PC-9 (cell line): ENCODE measurements around the gene CD3G. TPM values are rescaled to one million over a fixed set of nuclear protein-coding genes. Genes with fewer than 3 reads are reported as not detected.
"Not testable (repeated sequence)": the region's sequence is repeated elsewhere in the genome, so short reads cannot be mapped to it uniquely, and the experiment has no call there.

Experiments used
- BruUV-seq: library from RNA; stranded (reverse); fragments of 400-500 nt; replicated peaks from 2 replicates; lab custom pipeline; 2021; lab: Mats Ljungman, UMichigan
- CTCF ChIA-PET: fragments of 300-600 bp; sonication (Branson Sonifier 250); formaldehyde crosslinking; loops from one replicate; lab custom pipeline; 2022; ENCODE audit warnings: antibody characterized with exemption; lab: Charles Lee
- POLR2A ChIA-PET: fragments of 300-600 bp; sonication (Branson Sonifier 250); formaldehyde crosslinking; loops from one replicate; lab custom pipeline; 2022; ENCODE audit warnings: antibody characterized with exemption; ENCODE audit not compliant: unreplicated experiment; lab: Charles Lee
- DNase-seq, 2 experiments: peaks; one replicate each; pipeline versions ENCODE4 v3.0.0 to v3.0.0-alpha.2; 2015 to 2022; ENCODE audit warnings: mixed read lengths in 1 of 2
- H2AFZ ChIP-seq: fragments of 200-600 bp; sonication (generic); 2 replicates; pipeline ENCODE4 v1.8.1; 2017; ENCODE audit warnings: antibody characterized with exemption
- H3F3A ChIP-seq: fragments of 200-600 bp; sonication (generic); 2 replicates; pipeline ENCODE4 v1.8.1; 2017; ENCODE audit warnings: antibody characterized with exemption, mild to moderate bottlenecking, low read depth; ENCODE audit not compliant: insufficient read depth
- H3K27ac ChIP-seq: fragments of 200-600 bp; sonication (generic); 2 replicates; pipeline ENCODE4 v1.6.1; 2016; ENCODE audit warnings: mixed run types
- H3K27me3 ChIP-seq: fragments of 200-600 bp; sonication (generic); 2 replicates; pipeline ENCODE4 v1.6.1; 2016; ENCODE audit warnings: low read depth, mixed run types; ENCODE audit not compliant: insufficient read depth
- H3K36me3 ChIP-seq: fragments of 200-600 bp; sonication (generic); 2 replicates; pipeline ENCODE4 v1.6.1; 2016; ENCODE audit warnings: low read depth, mixed run types
- H3K4me1 ChIP-seq: fragments of 200-600 bp; sonication (generic); replicated peaks from 2 replicates; pipeline ENCODE4 v1.6.1; 2016; ENCODE audit warnings: mixed run types; ENCODE audit not compliant: insufficient read depth
- H3K4me2 ChIP-seq: fragments of 200-600 bp; sonication (generic); 2 replicates; pipeline ENCODE4 v1.6.1; 2017; ENCODE audit warnings: mixed run types
- H3K4me3 ChIP-seq: fragments of 200-600 bp; sonication (generic); 2 replicates; pipeline ENCODE4 v1.6.1; 2016; ENCODE audit warnings: mixed run types
- H3K79me2 ChIP-seq: fragments of 200-600 bp; sonication (generic); 2 replicates; pipeline ENCODE4 v1.6.1; 2017; ENCODE audit warnings: low read depth, mixed run types
- H3K9me2 ChIP-seq: fragments of 200-600 bp; sonication (generic); 2 replicates; pipeline ENCODE4 v1.8.1; 2017; ENCODE audit warnings: mild to moderate bottlenecking; ENCODE audit not compliant: insufficient read depth
- H3K9me3 ChIP-seq: fragments of 200-600 bp; sonication (generic); 2 replicates; pipeline ENCODE4 v1.8.1; 2016; ENCODE audit warnings: low read depth; ENCODE audit not compliant: insufficient read depth
- H4K20me1 ChIP-seq: fragments of 200-600 bp; sonication (generic); 2 replicates; pipeline ENCODE4 v1.8.1; 2017; ENCODE audit not compliant: insufficient read depth
- CTCF ChIP-seq: fragments of 200-600 bp; sonication (generic); conservative IDR thresholded peaks from 2 replicates; pipeline ENCODE4 v1.6.1; 2017; ENCODE audit warnings: mixed run types, antibody characterized with exemption, mild to moderate bottlenecking, moderate library complexity
- EZH2 ChIP-seq: fragments of 200-600 bp; sonication (generic); IDR thresholded peaks from 2 replicates; pipeline ENCODE4 v1.8.0; 2017; ENCODE audit warnings: antibody characterized with exemption, low read depth
- intact Hi-C: fragments of 100-400 bp; cut with micrococcal nuclease; formaldehyde crosslinking; loops from one replicate; pipeline ENCODE4 v1.10.0; 2022; ENCODE audit not compliant: unreplicated experiment
- total RNA-seq: library from RNA; stranded (reverse); gene quantifications from 2 replicates; pipeline ENCODE4 v1.2.3, GENCODE V29; 2021

Gene CD3G
- total RNA-seq, 1 experiment from 2014 or later: not detected

GRCh38 chr11:118401151-118401879, 57.2 kb downstream of the CD3G start, which contains the start of gene ATP5MG:
TSS of gene ATP5MG (plus strand) at chr11:118401606. CDS start at chr11:118401666, 60 bp downstream.
- Histone ChIP-seq H2AFZ (peak within 1 kb of the TSS; percentile 79), H3F3A (peaks cover 23% of the 10 kb centered on the region), H3K9me3 (no peaks in the 10 kb centered on the region), H3K36me3 (0 out of 2 replicates have a peak, but pooled peaks cover 3% of the 10 kb centered on the region), H3K27ac (peak within 1 kb of the TSS; percentile 45), H4K20me1 (peaks cover 33% of the 10 kb centered on the region), H3K4me3 (peak within 1 kb of the TSS; percentile 83), H3K4me2 (peak within 1 kb of the TSS; percentile 71), H3K4me1 (peaks cover 21% of the 10 kb centered on the region), H3K79me2 (peaks cover 49% of the 10 kb centered on the region), H3K27me3 (no peaks in the 10 kb centered on the region), H3K9me2 (no peaks in the 10 kb centered on the region)
- TF ChIP-seq EZH2 (no peak), CTCF (no peak)
- no TSS peak for BruUV-seq
- peak; percentile 81 to 82 for DNase-seq
- CTCF ChIA-PET: no interaction called here
- intact Hi-C loops: loop anchor here (1.0 to 5.0 kb wide), 3 partner anchors 14 to 86 kb away; partner anchors contain the start of gene KMT2A
- POLR2A ChIA-PET: interaction anchor here (1.0 kb wide), 1 partner anchor 24 kb away, joined by 8 read pairs; no protein-coding TSS in a partner anchor

GRCh38 chr11:118401880-118402590, 57.9 kb downstream of the CD3G start:
- no peaks in the 10 kb centered on the region for H3K9me3 ChIP-seq
- H3K79me2 ChIP-seq: peaks cover 55% of the 10 kb centered on the region
- H3K36me3 ChIP-seq: peaks cover 8% of the 10 kb centered on the region; the same call in 1 of the 2 replicates
- TF ChIP-seq CTCF: no peak
- no peak for TF ChIP-seq EZH2
- no TSS peak for BruUV-seq
- ChIA-PET POLR2A (interaction anchor here (1.0 kb wide), 1 partner anchor 23 kb away, joined by 8 read pairs; no protein-coding TSS in a partner anchor), CTCF (no interaction called here)
- H4K20me1 ChIP-seq: peaks cover 40% of the 10 kb centered on the region
- H3F3A ChIP-seq: peaks cover 25% of the 10 kb centered on the region
- H2AFZ ChIP-seq: peak overlapping the region; percentile 79
- peak overlapping the region; percentile 45 for H3K27ac ChIP-seq
- peak overlapping the region; percentile 71 for H3K4me2 ChIP-seq
- peak overlapping the region; percentile 83 for H3K4me3 ChIP-seq
- H3K4me1 ChIP-seq: peaks cover 21% of the 10 kb centered on the region
- H3K27me3 ChIP-seq: no peaks in the 10 kb centered on the region
- H3K9me2 ChIP-seq: no peaks in the 10 kb centered on the region
- peak in 1 of 2 experiments; percentile 88 for DNase-seq
- intact Hi-C loops: loop anchor here (1.0 to 5.0 kb wide), 3 partner anchors 13 to 85 kb away; partner anchors contain the start of gene KMT2A

- H2AFZ ChIP-seq, DNase-seq, H3K9me2 ChIP-seq, H3K27me3 ChIP-seq, CTCF ChIA-PET, H3K9me3 ChIP-seq: not testable (repeated sequence)
- peaks cover 23% of the 10 kb centered on the region for H3F3A ChIP-seq
- POLR2A ChIA-PET: interaction anchor here (1.0 kb wide), 1 partner anchor 22 kb away, joined by 8 read pairs; no protein-coding TSS in a partner anchor
- peaks cover 59% of the 10 kb centered on the region for H3K79me2 ChIP-seq
- peaks cover 21% of the 10 kb centered on the region for H3K4me1 ChIP-seq
- peaks cover 42% of the 10 kb centered on the region for H4K20me1 ChIP-seq
- peak overlapping the region; percentile 45; the same call in 1 of the 2 replicates for H3K27ac ChIP-seq
- intact Hi-C loops: loop anchor here (5.0 kb wide), 1 partner anchor 85 kb away; no protein-coding TSS in a partner anchor
- BruUV-seq: TSS peak; percentile 58
- H3K4me3 ChIP-seq: peak overlapping the region; percentile 83
- H3K4me2 ChIP-seq: peak overlapping the region; percentile 71
- H3K36me3 ChIP-seq: peaks cover 13% of the 10 kb centered on the region; the same call in 1 of the 2 replicates
These were observed 58.5 kb downstream of the CD3G start for GRCh38 chr11:118402594-118402993.

Other genes starting within 250 kb of the CD3G start
- gene SCN4B, start 191.5 kb upstream of the CD3G start, total RNA-seq: 0.08 TPM in 1 of 2 replicates, not detected in the other
- not detected in 2 replicates for gene SCN2B, start 167.7 kb upstream of the CD3G start, total RNA-seq
- not detected in 2 replicates for gene JAML, start 119.3 kb upstream of the CD3G start, total RNA-seq
- gene MPZL3, start 92.0 kb upstream of the CD3G start, total RNA-seq: 13.4 and 16.8 TPM in 2 replicates
- gene MPZL2, start 80.0 kb upstream of the CD3G start, total RNA-seq: 39.4 and 43.1 TPM in 2 replicates
- not detected in 2 replicates for gene CD3E, start 39.6 kb upstream of the CD3G start, total RNA-seq
- gene CD3D, start 1.6 kb upstream of the CD3G start, total RNA-seq: not detected in 2 replicates
- gene UBE4A, start 15.3 kb downstream of the CD3G start, total RNA-seq: 24.9 and 30.9 TPM in 2 replicates
- 240 and 248 TPM in 2 replicates for gene ATP5MG, start 57.3 kb downstream of the CD3G start, total RNA-seq
- gene KMT2A, start 92.1 kb downstream of the CD3G start, total RNA-seq: 78.7 and 80.3 TPM in 2 replicates
- gene TTC36, start 183.1 kb downstream of the CD3G start, total RNA-seq: 0.41 and 1.4 TPM in 2 replicates
- 14.1 and 21.2 TPM in 2 replicates for gene TMEM25, start 186.8 kb downstream of the CD3G start, total RNA-seq
- gene IFT46, start 221.6 kb downstream of the CD3G start, total RNA-seq: 19.2 and 22.1 TPM in 2 replicates
- gene ARCN1, start 228.1 kb downstream of the CD3G start, total RNA-seq: 79.8 and 105 TPM in 2 replicates